HG03066 (cell line): ENCODE results near the gene FOCAD.

Source experiments
- ATAC-seq: cut with Tn5 transposase; IDR thresholded peaks from one replicate; pipeline ENCODE4 v1.9.1; 2021; ENCODE audit warnings: low read depth; ENCODE audit not compliant: unreplicated experiment

The FOCAD gene

GRCh38 chr9:20853866-20854265, 169.8 kb downstream of the FOCAD start:
- no peak for ATAC-seq

- no peak for ATAC-seq
Measured at GRCh38 chr9:20854444-20854843, 170.4 kb downstream of the FOCAD start.

GRCh38 chr9:20863945-20864344, 179.9 kb downstream of the FOCAD start:
- no peak for ATAC-seq

GRCh38 chr9:20865347-20865746, 181.3 kb downstream of the FOCAD start:
- ATAC-seq = no peak

- ATAC-seq = no peak
Measured at GRCh38 chr9:20870115-20870514, 186.1 kb downstream of the FOCAD start.

- no peak for ATAC-seq
Measured at GRCh38 chr9:20872340-20872977, 188.4 kb downstream of the FOCAD start.

- ATAC-seq = no peak
Measured at GRCh38 chr9:20873240-20873865, 189.3 kb downstream of the FOCAD start.

GRCh38 chr9:20880271-20880670, 196.2 kb downstream of the FOCAD start:
- no peak for ATAC-seq

- no peak for ATAC-seq
Measured at GRCh38 chr9:20880675-20881074, 196.6 kb downstream of the FOCAD start.

- no peak for ATAC-seq
Measured at GRCh38 chr9:20884985-20885593, 201.0 kb downstream of the FOCAD start.

- no peak for ATAC-seq
Measured at GRCh38 chr9:20898885-20899554, 215.0 kb downstream of the FOCAD start.

GRCh38 chr9:20903212-20903611, 219.2 kb downstream of the FOCAD start:
- no peak for ATAC-seq

GRCh38 chr9:20904995-20905394, 220.9 kb downstream of the FOCAD start:
- ATAC-seq = no peak

- ATAC-seq = no peak
Measured at GRCh38 chr9:20906326-20906725, 222.3 kb downstream of the FOCAD start.

GRCh38 chr9:20908461-20908860, 224.4 kb downstream of the FOCAD start:
- ATAC-seq = no peak

GRCh38 chr9:20914556-20914955, 230.5 kb downstream of the FOCAD start:
- no peak for ATAC-seq

GRCh38 chr9:20921362-20921761, 237.3 kb downstream of the FOCAD start:
- ATAC-seq = no peak

GRCh38 chr9:20925256-20926045, 241.4 kb downstream of the FOCAD start:
- no peak for ATAC-seq

- ATAC-seq = no peak
Measured at GRCh38 chr9:20929276-20929675, 245.2 kb downstream of the FOCAD start.

- ATAC-seq = no peak
Measured at GRCh38 chr9:20930836-20931235, 246.8 kb downstream of the FOCAD start.
